GM12875 (cell line): ENCODE measurements around the gene CTNS.
A peak's percentile ranks its signal among the peaks of the same experiment; 100 is the strongest.

Source experiments
- H3K4me3 ChIP-seq: one replicate; pipeline ENCODE4 v1.5.1; 2011; ENCODE audit warnings: low read depth, low read length, control low read depth
- CTCF ChIP-seq: IDR thresholded peaks from 2 replicates; pipeline ENCODE4 v1.5.1; 2011; ENCODE audit warnings: low read depth, mild to moderate bottlenecking, control low read depth, inconsistent platforms, low read length, moderate library complexity, borderline replicate concordance; ENCODE audit not compliant: insufficient read depth

The CTNS gene

GRCh38 chr17:3666516-3666915, 30.0 kb downstream of the CTNS start:
- H3K4me3 ChIP-seq = no peak overlapping the region
- TF ChIP-seq CTCF = no peak

GRCh38 chr17:3667366-3668278, 31.1 kb downstream of the CTNS start:
- no peak for TF ChIP-seq CTCF
- peak overlapping the region; percentile 92 for H3K4me3 ChIP-seq

DNA sequence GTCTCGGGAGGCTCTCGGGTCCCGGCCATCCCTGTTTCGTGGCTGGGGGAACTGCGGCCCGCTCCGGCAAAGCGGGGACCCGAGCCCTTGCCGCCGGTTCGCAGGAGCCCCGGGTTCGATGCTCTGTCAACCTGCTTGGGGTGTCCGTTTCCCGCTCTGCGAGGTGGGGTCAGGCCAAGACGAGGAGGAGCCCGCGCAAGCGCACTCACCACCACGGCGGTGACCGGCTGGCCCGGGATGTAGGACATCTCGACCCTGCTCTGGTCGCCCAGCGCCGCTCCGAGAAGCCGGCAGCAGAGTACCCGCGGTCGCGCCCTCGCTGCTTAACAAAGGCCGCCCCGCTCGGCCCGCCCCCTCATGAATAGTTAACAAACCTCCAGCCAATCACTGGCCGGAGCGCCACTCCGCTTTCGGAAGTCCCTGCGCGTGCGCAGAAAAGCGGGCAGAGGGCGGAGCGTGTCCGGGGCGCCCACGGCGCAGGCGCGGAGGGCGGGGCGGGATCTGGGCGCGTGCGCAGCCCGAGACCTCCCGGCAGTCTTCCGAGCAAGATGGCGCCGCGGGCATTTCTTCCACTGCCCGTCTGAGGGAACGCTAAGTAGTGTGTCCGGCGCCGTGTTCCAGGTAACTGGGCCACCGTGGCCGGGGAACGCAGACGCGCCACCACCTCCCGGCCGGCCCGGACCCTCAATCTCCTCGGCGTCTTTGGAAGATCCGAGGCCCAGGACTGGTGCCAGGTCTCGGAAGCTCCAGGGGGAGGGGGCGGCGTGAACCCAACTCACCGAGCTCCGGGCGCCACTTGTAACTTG, 31.9 kb downstream of the CTNS start, which contains the start of the genes EMC6 and TAX1BP3:
Gene EMC6 (plus strand): TSS at position 534 of the 806 bp plus-strand sequence. CDS start 335 bp downstream, outside the sequence.
Gene TAX1BP3 (minus strand): TSS at position 300 of the 806 bp plus-strand sequence. CDS start 52 bp downstream, at position 248.
- TF ChIP-seq CTCF = no peak
- peak within 1 kb of the TSS; percentile 92 for H3K4me3 ChIP-seq

GRCh38 chr17:3669085-3669347, 32.5 kb downstream of the CTNS start:
- H3K4me3 ChIP-seq = peak overlapping the region; percentile 92
- no peak for TF ChIP-seq CTCF

DNA sequence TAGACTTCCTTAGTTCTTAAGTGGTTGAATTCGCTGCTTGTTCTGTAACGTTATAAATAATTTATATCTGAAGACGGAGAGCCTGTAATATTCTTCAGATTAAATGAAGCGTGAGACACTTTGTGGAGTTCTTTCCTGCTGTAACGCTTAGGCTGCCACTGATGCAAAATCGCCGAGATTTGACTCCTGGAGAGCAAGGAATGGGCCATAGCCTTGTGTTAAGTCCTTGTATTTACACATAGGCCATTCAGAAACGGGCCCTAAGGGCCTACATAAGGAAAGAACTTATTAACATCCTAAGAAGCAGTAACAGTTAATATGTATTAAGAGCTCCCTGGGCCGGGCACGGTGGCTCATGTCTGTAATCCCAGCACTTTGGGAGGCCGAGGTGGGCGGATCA, 33.0 kb downstream of the CTNS start:
- H3K4me3 ChIP-seq = peak overlapping the region; percentile 92
- TF ChIP-seq CTCF = no peak

- TF ChIP-seq CTCF = no peak
- no peak overlapping the region for H3K4me3 ChIP-seq
Observed at GRCh38 chr17:3672571-3672970, 36.0 kb downstream of the CTNS start.
